Activated naive CD4-positive, alpha-beta T cell treated with anti-CD3 and anti-CD28 coated beads for 36 hours (primary cell): ENCODE data around the gene ITGAX. TPM values are rescaled to one million over a fixed set of nuclear protein-coding genes. Genes with fewer than 3 reads are reported as not detected.
A peak's percentile ranks its signal among the peaks of the same experiment; 100 is the strongest.
"Not testable (repeated sequence)": the region's sequence is repeated elsewhere in the genome, so short reads cannot be mapped to it uniquely, and the experiment has no call there.

ENCODE experiments used
- CTCF ChIA-PET: fragments of 350-600 bp; sonication (Branson Sonifier 250); formaldehyde crosslinking; loops from one replicate; lab custom pipeline; 2021; ENCODE audit warnings: antibody characterized with exemption; lab: Charles Lee
- DNase-seq: peaks from one replicate; pipeline ENCODE4 v3.0.0-alpha.2; 2020
- H3K27ac Mint-ChIP-seq: one replicate; pipeline ENCODE4 v1.8.0; 2021; ENCODE audit warnings: mild to moderate bottlenecking, mixed read lengths
- H3K27me3 Mint-ChIP-seq: one replicate; pipeline ENCODE4 v1.8.0; 2021; ENCODE audit warnings: low read depth, mixed read lengths
- H3K36me3 Mint-ChIP-seq: one replicate; pipeline ENCODE4 v1.8.0; 2021; ENCODE audit warnings: low read depth, mixed read lengths
- H3K4me1 Mint-ChIP-seq: one replicate; pipeline ENCODE4 v1.8.0; 2021; ENCODE audit warnings: low read depth, mixed read lengths
- H3K4me3 Mint-ChIP-seq: one replicate; pipeline ENCODE4 v1.8.0; 2021; ENCODE audit warnings: mild to moderate bottlenecking, moderate library complexity, mixed read lengths
- H3K9me3 Mint-ChIP-seq: one replicate; pipeline ENCODE4 v1.8.0; 2021; ENCODE audit warnings: mixed read lengths
- intact Hi-C: fragments of 100-400 bp; cut with micrococcal nuclease; formaldehyde crosslinking; loops from one replicate; pipeline ENCODE4 v1.15.1; 2023
- total RNA-seq, 2 experiments: library from RNA; stranded (reverse); gene quantifications; one replicate each; pipeline ENCODE4 v1.2.3, GENCODE V29; 2021

ITGAX gene
- total RNA-seq, 2 experiments from 2014 or later, result 2.4 to 2.9 TPM

DNA sequence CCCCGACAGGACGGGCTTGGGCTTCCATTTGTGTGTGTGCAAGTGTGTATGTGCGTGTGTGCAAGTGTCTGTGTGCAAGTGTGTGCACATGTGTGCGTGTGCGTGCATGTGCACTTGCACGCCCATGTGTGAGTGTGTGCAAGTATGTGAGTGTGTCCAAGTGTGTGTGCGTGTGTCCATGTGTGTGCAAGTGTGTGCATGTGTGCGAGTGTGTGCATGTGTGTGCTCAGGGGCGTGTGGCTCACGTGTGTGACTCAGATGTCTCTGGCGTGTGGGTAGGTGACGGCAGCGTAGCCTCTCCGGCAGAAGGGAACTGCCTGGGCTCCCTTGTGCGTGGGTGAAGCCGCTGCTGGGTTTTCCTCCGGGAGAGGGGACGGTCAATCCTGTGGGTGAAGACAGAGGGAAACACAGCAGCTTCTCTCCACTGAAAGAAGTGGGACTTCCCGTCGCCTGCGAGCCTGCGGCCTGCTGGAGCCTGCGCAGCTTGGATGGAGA, 23.1 kb upstream of the ITGAX start:
- intact Hi-C loops, result no loop called here

DNA sequence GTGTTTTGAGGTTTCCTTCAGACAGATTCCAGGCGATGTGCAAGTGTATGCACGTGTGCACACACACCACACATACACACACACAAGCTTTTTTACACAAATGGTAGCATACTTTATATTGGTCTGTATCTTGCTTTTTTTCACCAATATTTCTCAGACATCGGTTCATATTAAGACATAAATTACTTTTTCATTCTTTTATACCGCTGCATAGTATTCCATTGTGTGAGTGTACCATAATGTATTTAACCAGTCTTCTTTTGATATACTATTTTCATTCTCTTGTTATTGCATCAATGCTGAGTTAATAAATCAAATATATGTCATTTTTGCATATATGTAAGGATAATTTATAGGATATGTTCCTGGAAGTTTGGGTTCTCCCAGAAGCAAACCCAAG, 22.4 kb upstream of the ITGAX start:
- CTCF ChIA-PET, result no interaction called here
- Mint-ChIP-seq H3K4me1 (peaks cover 14% of the 10 kb centered on the region), H3K27ac (no peak overlapping the region), H3K36me3 (no peaks in the 10 kb centered on the region), H3K4me3 (no peak overlapping the region), H3K27me3 (peaks cover 10% of the 10 kb centered on the region), H3K9me3 (no peaks in the 10 kb centered on the region)
- intact Hi-C loops, result no loop called here
- no peak for DNase-seq

More for the DNA sequence above, 23.1 kb upstream of the ITGAX start:
- no peaks in the 10 kb centered on the region for H3K36me3 Mint-ChIP-seq
- no peaks in the 10 kb centered on the region for H3K9me3 Mint-ChIP-seq
- no peak for DNase-seq
- H3K4me1 Mint-ChIP-seq, result peaks cover 14% of the 10 kb centered on the region
- H3K27ac Mint-ChIP-seq, result no peak overlapping the region
- H3K4me3 Mint-ChIP-seq, result peak overlapping the region; percentile 66
- peaks cover 10% of the 10 kb centered on the region for H3K27me3 Mint-ChIP-seq
- CTCF ChIA-PET, result no interaction called here

DNA sequence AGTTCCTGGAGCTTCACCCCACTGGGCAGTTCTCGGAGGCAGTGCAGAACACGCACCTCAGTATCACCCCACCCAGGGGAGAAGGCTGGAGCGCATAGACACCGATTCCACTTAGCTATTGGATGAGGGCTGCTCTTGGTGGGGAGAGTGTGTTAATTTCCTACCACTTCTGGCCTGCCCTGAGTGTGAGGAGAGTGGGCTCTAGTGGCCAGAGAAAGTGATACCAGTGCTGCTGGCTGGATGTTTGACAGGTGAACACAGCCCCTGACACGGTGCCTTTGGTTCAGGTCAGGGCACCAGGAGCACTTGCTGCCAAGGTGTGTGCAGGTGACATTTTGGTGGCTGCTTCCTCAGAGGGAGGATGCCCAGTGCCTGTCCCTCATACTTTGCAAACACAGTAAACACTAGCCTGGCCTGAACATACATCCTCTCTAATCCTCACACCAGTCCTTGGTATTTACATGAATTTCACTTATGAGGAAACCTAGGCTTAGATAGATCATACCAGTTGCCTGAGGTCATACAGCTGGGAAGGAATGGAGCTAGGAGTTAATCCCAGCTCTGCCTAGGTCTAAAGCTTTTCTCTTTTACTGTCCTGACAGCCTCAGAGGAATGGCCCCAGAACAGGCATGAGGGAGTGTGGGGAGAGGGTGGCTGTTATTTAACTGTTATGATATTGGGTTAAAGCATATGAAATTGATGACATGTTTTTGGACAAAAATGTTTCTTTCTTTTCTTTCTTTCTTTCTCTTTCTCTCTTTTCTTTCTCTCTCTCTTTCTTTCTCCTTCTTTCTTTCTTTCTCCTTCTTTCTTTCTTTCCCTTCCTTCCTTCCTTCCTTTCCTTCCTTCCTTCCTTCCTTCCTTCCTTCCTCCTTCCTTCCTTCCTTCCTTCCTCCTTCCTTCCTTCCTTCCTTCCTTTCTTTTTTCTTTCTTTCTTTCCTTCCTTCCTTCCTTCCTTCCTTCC, 21.0 kb upstream of the ITGAX start:
- H3K4me3 Mint-ChIP-seq, result no peak overlapping the region
- CTCF ChIA-PET, result interaction anchor here (0.7 to 1.3 kb wide), 3 partner anchors 66 to 136 kb away, joined by 4 to 8 read pairs (median 4); partner anchors contain the start of gene PYCARD
- intact Hi-C loops, result no loop called here
- peak; percentile 53 for DNase-seq
- H3K36me3 Mint-ChIP-seq, result no peaks in the 10 kb centered on the region
- no peak overlapping the region for H3K27ac Mint-ChIP-seq
- peaks cover 28% of the 10 kb centered on the region for H3K4me1 Mint-ChIP-seq
- H3K9me3 Mint-ChIP-seq, result no peaks in the 10 kb centered on the region
- peaks cover 10% of the 10 kb centered on the region for H3K27me3 Mint-ChIP-seq

DNA sequence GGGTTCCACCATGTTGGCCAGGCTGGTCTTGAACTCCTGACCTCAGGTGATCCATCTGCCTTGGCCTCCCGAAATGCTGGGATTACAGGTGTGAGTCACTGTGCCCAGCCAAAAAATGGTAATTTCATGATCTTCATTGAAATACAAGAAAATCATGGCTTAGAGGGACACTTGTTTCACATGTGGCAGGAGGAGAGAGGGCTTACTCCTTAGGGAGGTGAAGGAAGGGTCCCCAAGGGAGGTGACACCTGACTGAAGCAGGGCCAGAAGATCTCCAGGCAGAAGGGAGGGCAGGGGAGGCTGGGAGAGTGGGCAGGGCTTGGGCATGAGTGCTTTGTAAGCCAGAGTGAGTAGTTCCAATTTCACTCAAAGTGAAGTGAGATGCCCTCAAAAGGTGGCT, 20.0 kb upstream of the ITGAX start:
- intact Hi-C loops, result no loop called here
- H3K27me3 Mint-ChIP-seq, result peaks cover 10% of the 10 kb centered on the region
- H3K4me3 Mint-ChIP-seq, result no peak overlapping the region
- H3K36me3 Mint-ChIP-seq, result no peaks in the 10 kb centered on the region
- DNase-seq, result no peak
- CTCF ChIA-PET, result interaction anchor here (0.7 kb wide), 1 partner anchor 137 kb away, joined by 4 read pairs; no protein-coding TSS in a partner anchor
- peaks cover 30% of the 10 kb centered on the region for H3K4me1 Mint-ChIP-seq
- H3K9me3 Mint-ChIP-seq, result no peaks in the 10 kb centered on the region
- H3K27ac Mint-ChIP-seq, result no peak overlapping the region

DNA sequence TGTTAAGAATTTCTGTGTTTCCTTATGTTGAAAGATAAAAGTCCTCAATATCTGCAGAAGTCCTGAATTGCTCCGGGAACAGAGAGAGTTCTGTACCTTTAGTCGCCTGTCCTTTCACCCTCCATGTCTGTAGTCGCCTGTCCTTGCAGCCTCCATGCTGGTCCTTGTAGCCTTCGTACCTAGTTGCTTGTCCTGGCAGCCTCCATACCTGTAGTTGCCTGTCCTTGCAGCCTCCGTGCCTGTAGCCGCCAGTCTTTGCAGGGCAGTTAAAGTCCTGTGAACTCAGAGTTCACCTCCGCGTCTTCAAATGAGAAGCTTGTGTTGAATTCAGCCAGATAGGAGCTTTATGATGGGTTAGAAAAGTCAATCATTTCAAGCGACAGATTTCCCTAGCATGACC, 19.5 kb upstream of the ITGAX start:
- CTCF ChIA-PET, result no interaction called here
- intact Hi-C loops, result no loop called here
- H3K27ac Mint-ChIP-seq, result no peak overlapping the region

DNA sequence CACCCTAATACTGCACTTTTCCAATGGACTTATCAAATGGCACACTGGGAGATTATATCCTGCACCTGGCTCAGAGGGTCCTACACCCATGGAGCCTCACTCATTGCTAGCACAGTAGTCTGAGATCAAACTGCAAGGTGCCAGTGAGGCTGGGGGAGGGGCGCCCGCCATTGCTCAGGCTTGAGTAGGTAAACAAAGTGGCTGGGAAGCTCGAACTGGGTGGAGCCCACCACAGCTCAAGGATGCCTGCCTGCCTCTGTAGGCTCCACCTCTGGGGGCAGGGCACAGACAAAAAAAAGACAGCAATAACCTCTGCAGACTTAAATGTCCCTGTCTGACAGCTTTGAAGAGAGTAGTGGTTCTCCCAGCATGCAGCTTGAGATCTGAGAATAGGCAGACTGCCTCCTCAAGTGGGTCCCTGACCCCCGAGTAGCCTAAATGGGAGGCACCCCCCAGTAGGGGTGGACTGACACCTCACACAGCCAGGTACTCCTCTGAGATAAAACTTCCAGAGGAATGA, 16.8 kb upstream of the ITGAX start:
- intact Hi-C loops, H3K27me3 Mint-ChIP-seq, CTCF ChIA-PET, H3K27ac Mint-ChIP-seq, DNase-seq, H3K4me3 Mint-ChIP-seq, H3K9me3 Mint-ChIP-seq, H3K36me3 Mint-ChIP-seq: not testable (repeated sequence)
- peaks cover 21% of the 10 kb centered on the region for H3K4me1 Mint-ChIP-seq

More for the DNA sequence above, 19.5 kb upstream of the ITGAX start:
- Mint-ChIP-seq H3K4me1 (peaks cover 30% of the 10 kb centered on the region), H3K36me3 (no peaks in the 10 kb centered on the region), H3K9me3 (no peaks in the 10 kb centered on the region), H3K4me3 (no peak overlapping the region), H3K27me3 (peaks cover 10% of the 10 kb centered on the region)
- no peak for DNase-seq

DNA sequence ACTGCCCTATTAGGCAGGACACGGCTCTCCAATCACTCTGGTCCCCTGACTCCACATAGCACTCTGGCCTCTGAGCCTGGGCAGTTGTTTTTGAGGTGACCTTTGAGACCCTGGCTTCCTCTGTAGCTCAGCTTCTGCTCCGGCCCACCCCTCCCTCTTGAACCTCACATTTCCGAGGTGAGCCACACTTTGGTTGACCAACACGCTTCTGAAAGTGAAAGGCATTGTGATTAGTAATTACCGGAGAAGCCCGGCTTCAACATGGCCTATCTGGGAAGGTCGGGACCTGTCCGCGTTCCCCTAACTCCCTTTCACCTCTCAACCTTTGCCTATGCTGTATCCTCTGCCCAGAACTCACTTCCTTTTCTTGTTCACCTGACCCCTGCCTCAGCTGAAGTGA, 10.3 kb upstream of the ITGAX start:
- no peaks in the 10 kb centered on the region for H3K9me3 Mint-ChIP-seq
- no peak overlapping the region for H3K27ac Mint-ChIP-seq
- DNase-seq, result no peak
- H3K4me3 Mint-ChIP-seq, result no peak overlapping the region
- H3K36me3 Mint-ChIP-seq, result no peaks in the 10 kb centered on the region
- H3K27me3 Mint-ChIP-seq, result peaks cover 2% of the 10 kb centered on the region
- H3K4me1 Mint-ChIP-seq, result no peaks in the 10 kb centered on the region
- CTCF ChIA-PET, result no interaction called here
- intact Hi-C loops, result no loop called here

DNA sequence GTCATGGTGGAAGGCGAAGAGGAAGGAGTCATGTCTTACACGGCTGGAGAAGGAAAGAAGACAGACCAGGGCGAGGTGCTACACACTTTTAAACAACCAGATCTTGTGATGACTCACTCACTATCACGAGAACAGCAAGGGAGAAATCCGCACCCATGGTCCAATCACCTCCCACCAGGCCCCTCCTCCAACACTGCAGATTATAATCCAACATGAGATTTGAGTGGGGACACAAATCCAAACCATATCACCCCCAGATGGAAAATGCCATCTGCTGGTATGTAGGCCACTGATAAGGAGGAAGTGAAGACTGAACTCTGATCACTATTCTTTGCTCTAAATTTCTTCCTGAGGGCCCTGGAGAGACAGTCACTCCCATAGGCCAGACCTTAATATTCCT, 7.5 kb upstream of the ITGAX start:
- peaks cover 6% of the 10 kb centered on the region for H3K4me1 Mint-ChIP-seq
- no peaks in the 10 kb centered on the region for H3K36me3 Mint-ChIP-seq
- H3K4me3 Mint-ChIP-seq, result no peak overlapping the region
- peaks cover 2% of the 10 kb centered on the region for H3K27me3 Mint-ChIP-seq
- no peak overlapping the region for H3K27ac Mint-ChIP-seq
- CTCF ChIA-PET, result no interaction called here
- H3K9me3 Mint-ChIP-seq, result no peaks in the 10 kb centered on the region
- DNase-seq, result peak; percentile 2
- intact Hi-C loops, result no loop called here

DNA sequence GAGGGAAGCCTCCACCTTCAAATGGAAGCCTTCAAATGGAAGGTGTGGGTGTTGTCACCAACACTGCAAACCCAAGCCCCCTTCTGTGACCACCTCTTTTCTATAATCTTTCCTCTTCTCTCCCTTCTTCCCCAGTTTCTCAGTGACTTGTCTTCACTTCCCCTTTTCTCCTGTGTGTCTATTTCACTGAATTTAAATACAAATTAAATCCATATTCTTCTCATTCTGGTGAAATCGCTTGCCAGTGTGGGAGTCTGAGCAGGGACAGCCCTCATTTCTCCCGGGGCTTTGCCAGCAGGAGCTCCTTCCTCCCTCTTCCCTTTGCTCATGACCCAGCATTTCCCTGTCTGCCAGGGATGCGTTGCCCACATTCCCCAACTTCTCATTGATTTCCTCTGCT, 6.4 kb upstream of the ITGAX start:
- intact Hi-C loops, result no loop called here
- H3K4me3 Mint-ChIP-seq, result no peak overlapping the region
- CTCF ChIA-PET, result interaction anchor here (0.6 kb wide), 1 partner anchor 223 kb away, joined by 4 read pairs; no protein-coding TSS in a partner anchor

DNA sequence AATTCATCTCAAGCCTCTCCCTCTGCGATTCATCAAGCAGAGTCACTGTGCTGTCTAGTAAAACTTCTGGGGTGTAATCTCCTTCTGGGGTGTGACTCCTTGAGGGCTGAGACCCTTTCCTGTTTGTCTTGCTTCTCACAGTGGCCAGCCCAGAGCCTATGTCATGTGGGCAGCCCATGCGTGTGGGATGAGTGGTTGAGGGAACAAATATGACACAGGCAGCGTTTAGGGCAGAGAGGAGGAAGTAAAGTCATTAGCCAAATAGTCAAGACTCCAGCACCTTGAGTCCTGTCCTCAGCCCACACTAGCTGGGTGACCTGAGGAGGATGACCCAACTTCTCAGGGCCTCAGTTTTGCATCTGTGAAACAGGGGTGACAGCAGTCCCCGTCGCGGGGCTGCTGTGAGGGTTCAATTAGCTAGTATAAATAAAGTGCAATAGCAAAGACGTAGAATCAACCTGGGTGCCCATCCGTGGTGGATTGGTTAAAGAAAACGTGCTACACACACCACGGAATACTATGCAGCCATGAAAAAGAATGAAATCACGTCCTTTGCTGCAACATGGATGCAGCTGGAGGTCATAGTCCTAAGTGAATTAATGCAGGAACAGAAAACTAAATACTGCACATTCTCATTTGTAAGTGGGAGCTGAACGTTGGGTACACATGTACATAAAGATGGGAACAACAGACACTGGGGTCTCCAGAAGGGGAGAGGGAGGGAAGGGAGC, 4.5 kb upstream of the ITGAX start:
- no peaks in the 10 kb centered on the region for H3K36me3 Mint-ChIP-seq
- H3K9me3 Mint-ChIP-seq, result no peaks in the 10 kb centered on the region
- CTCF ChIA-PET, result no interaction called here
- peaks cover 23% of the 10 kb centered on the region for H3K4me1 Mint-ChIP-seq
- H3K27ac Mint-ChIP-seq, result no peak overlapping the region
- H3K27me3 Mint-ChIP-seq, result no peaks in the 10 kb centered on the region
- intact Hi-C loops, result loop anchor here (10.0 kb wide), 1 partner anchor 146 kb away; the partner anchor contains the start of gene PYCARD
- no peak overlapping the region for H3K4me3 Mint-ChIP-seq
- DNase-seq, result no peak

More for the DNA sequence above, 6.4 kb upstream of the ITGAX start:
- no peak overlapping the region for H3K27ac Mint-ChIP-seq
- no peaks in the 10 kb centered on the region for H3K9me3 Mint-ChIP-seq
- H3K36me3 Mint-ChIP-seq, result no peaks in the 10 kb centered on the region
- H3K4me1 Mint-ChIP-seq, result peaks cover 8% of the 10 kb centered on the region
- no peaks in the 10 kb centered on the region for H3K27me3 Mint-ChIP-seq
- DNase-seq, result no peak

DNA sequence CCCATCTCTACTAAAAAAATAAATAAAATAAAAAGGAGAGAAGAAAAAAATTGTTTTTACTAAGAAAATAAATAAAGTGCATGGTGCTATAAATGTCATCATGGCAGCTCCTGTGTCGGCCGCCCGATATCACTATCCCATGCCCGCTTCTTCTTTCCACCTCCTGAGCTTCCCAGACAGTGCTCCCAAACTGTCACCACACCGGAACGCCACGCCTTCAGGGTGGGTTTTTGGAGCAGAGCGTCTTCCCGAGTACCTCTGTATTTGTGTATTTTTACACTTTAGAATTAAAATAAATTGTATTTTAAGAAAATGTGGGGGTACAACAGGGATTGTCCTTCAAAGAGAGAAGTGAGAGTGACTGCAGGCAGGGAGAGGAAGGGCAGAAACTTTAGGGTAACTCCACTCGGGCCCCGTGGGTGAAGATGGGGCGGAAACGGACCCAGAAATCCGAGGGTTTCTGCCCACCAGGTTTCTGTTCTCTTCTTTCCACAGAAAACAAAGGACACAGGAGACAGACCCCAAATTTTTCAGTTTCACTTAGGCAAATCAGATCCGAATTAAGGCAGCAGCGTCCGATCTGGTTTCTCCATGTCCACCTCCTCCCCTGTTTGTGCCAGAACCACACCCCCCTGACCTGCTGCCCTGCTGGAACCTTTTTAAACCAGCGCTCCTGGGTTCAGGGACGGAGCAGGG, 3.6 kb upstream of the ITGAX start:
- CTCF ChIA-PET, result no interaction called here
- Mint-ChIP-seq H3K27me3 (no peaks in the 10 kb centered on the region), H3K4me1 (peaks cover 23% of the 10 kb centered on the region), H3K4me3 (no peak overlapping the region), H3K27ac (peak overlapping the region; percentile 39), H3K36me3 (no peaks in the 10 kb centered on the region), H3K9me3 (no peaks in the 10 kb centered on the region)
- no peak for DNase-seq
- intact Hi-C loops, result loop anchor here (10.0 kb wide), 1 partner anchor 147 kb away; the partner anchor contains the start of gene PYCARD
